HG03139 (cell line): ENCODE data around the gene TSPAN4.

ENCODE experiments used
- ATAC-seq: cut with Tn5 transposase; IDR thresholded peaks from one replicate; pipeline ENCODE4 v1.9.1; 2021; ENCODE audit not compliant: unreplicated experiment

Gene TSPAN4

GRCh38 chr11:821512-822371 is 20.9 kb upstream of the TSPAN4 start:
- no peak for ATAC-seq

GRCh38 chr11:823441-824291 is 19.0 kb upstream of the TSPAN4 start:
- ATAC-seq: no peak

GRCh38 chr11:824292-824880 is 18.3 kb upstream of the TSPAN4 start:
- no peak for ATAC-seq

- no peak for ATAC-seq
Observed at GRCh38 chr11:824942-825341, 17.7 kb upstream of the TSPAN4 start.

GRCh38 chr11:825366-826226 is 17.1 kb upstream of the TSPAN4 start:
- ATAC-seq: no peak

- ATAC-seq: no peak
Observed at GRCh38 chr11:826227-826621, 16.4 kb upstream of the TSPAN4 start.

GRCh38 chr11:826836-827145 is 15.9 kb upstream of the TSPAN4 start:
- no peak for ATAC-seq

- no peak for ATAC-seq
Observed at GRCh38 chr11:827146-827896, 15.3 kb upstream of the TSPAN4 start.

GRCh38 chr11:827897-828192 is 14.8 kb upstream of the TSPAN4 start, which contains the start of gene CRACR2B:
CRACR2B (plus strand) TSS chr11:827919; CDS start chr11:828608, 689 bp downstream.
- ATAC-seq: no peak

GRCh38 chr11:828506-829175 is 14.0 kb upstream of the TSPAN4 start:
- no peak for ATAC-seq

GRCh38 chr11:829176-829846 is 13.3 kb upstream of the TSPAN4 start:
- ATAC-seq: no peak

GRCh38 chr11:829847-830294 is 12.8 kb upstream of the TSPAN4 start:
- ATAC-seq: no peak

- no peak for ATAC-seq
Observed at GRCh38 chr11:830295-831117, 12.1 kb upstream of the TSPAN4 start.

GRCh38 chr11:831118-831864 is 11.4 kb upstream of the TSPAN4 start:
- ATAC-seq: no peak

- no peak for ATAC-seq
Observed at GRCh38 chr11:831961-832528, 10.6 kb upstream of the TSPAN4 start.

GRCh38 chr11:832529-833113 is 10.0 kb upstream of the TSPAN4 start, which contains the start of gene CD151:
CD151 (plus strand) TSS chr11:832952; CDS start chr11:836070, 3,118 bp downstream.
- ATAC-seq: no peak
